Caco-2 (cell line): ENCODE results near the gene TCEANC. TPM values are rescaled to one million over a fixed set of nuclear protein-coding genes. Genes with fewer than 3 reads are reported as not detected.
"Not testable (repeated sequence)": the region's sequence is repeated elsewhere in the genome, so short reads cannot be mapped to it uniquely, and the experiment has no call there.

Source experiments
- BruUV-seq: library from RNA; stranded (reverse); fragments of 400-500 nt; replicated peaks from 2 replicates; lab custom pipeline; 2021; lab: Mats Ljungman, UMichigan
- CTCF ChIA-PET: fragments of 300-600 bp; sonication (Branson Sonifier 250); formaldehyde crosslinking; loops from one replicate; lab custom pipeline; 2022; ENCODE audit warnings: antibody characterized with exemption; lab: Charles Lee
- POLR2A ChIA-PET: fragments of 300-600 bp; sonication (Branson Sonifier 250); formaldehyde crosslinking; loops from one replicate; lab custom pipeline; 2022; ENCODE audit warnings: antibody characterized with exemption; lab: Charles Lee
- DNase-seq, 2 experiments: peaks; one replicate each; pipeline versions ENCODE4 v3.0.0 to v3.0.0-alpha.2; 2020 to 2022
- H3K27me3 ChIP-seq: replicated peaks from 2 replicates; pipeline ENCODE4 v1.6.0; 2011; ENCODE audit warnings: low read length; ENCODE audit not compliant: control insufficient read depth, insufficient read depth
- H3K36me3 ChIP-seq: 2 replicates; pipeline ENCODE4 v1.5.1; 2011; ENCODE audit warnings: low read length; ENCODE audit not compliant: control insufficient read depth, insufficient read depth
- H3K4me1 ChIP-seq: fragments of 250-450 bp; sonication (Bioruptor Pico); 2 replicates; pipeline ENCODE4 v1.5.1; 2020; ENCODE audit warnings: mild to moderate bottlenecking
- H3K4me3 ChIP-seq: 2 replicates; pipeline ENCODE4 v1.5.1; 2011; ENCODE audit warnings: low read depth, mild to moderate bottlenecking, control low read depth, low read length
- H3K9me3 ChIP-seq: fragments of 250-450 bp; sonication (Bioruptor Pico); 2 replicates; pipeline ENCODE4 v1.5.1; 2020; ENCODE audit warnings: mild to moderate bottlenecking, moderate library complexity
- H3K27ac Mint-ChIP-seq: one replicate; pipeline ENCODE4 v1.8.0; 2022; ENCODE audit warnings: mixed read lengths; ENCODE audit not compliant: unreplicated experiment
- H3K27me3 Mint-ChIP-seq: one replicate; pipeline ENCODE4 v1.8.0; 2022; ENCODE audit warnings: mixed read lengths; ENCODE audit not compliant: insufficient read depth, unreplicated experiment
- H3K36me3 Mint-ChIP-seq: one replicate; pipeline ENCODE4 v1.8.0; 2022; ENCODE audit warnings: mild to moderate bottlenecking, mixed read lengths; ENCODE audit not compliant: insufficient read depth, unreplicated experiment
- H3K4me1 Mint-ChIP-seq: one replicate; pipeline ENCODE4 v1.8.0; 2022; ENCODE audit warnings: low read depth, mixed read lengths; ENCODE audit not compliant: unreplicated experiment
- H3K4me3 Mint-ChIP-seq: one replicate; pipeline ENCODE4 v1.8.0; 2022; ENCODE audit warnings: mild to moderate bottlenecking, moderate library complexity, mixed read lengths; ENCODE audit not compliant: unreplicated experiment
- H3K9me3 Mint-ChIP-seq: one replicate; pipeline ENCODE4 v1.8.0; 2022; ENCODE audit warnings: mixed read lengths; ENCODE audit not compliant: unreplicated experiment
- intact Hi-C: fragments of 100-400 bp; cut with micrococcal nuclease; formaldehyde crosslinking; loops from one replicate; pipeline ENCODE4 v1.10.0; 2022; ENCODE audit not compliant: unreplicated experiment
- total RNA-seq: library from RNA; stranded (reverse); gene quantifications from 2 replicates; pipeline ENCODE4 v1.2.3, GENCODE V29; 2022
- TF ChIP-seq, protein P1 (sequence below), 2 experiments: fragments of 200-600 bp in 1 of 2; IDR thresholded peaks; 1 replicate in 1 of 2; 2 replicates in 1 of 2; pipeline versions ENCODE4 v1.5.1 to v1.8.0; 2011 to 2022; ENCODE audit warnings: antibody characterized with exemption in 1 of 2, control low read depth in 1 of 2, inconsistent platforms in 1 of 2, low read depth in 1 of 2, low read length in 1 of 2, mild to moderate bottlenecking in 1 of 2, moderate library complexity in 1 of 2; ENCODE audit not compliant: insufficient read depth in 1 of 2, severe bottlenecking in 1 of 2, unreplicated experiment in 1 of 2

Gene TCEANC
- total RNA-seq, 1 experiment from 2014 or later = 1.6 TPM

- no peaks in the 10 kb centered on the region for H3K4me1 Mint-ChIP-seq
- H3K4me3 Mint-ChIP-seq = no peak overlapping the region
- TF ChIP-seq, protein P1, sequence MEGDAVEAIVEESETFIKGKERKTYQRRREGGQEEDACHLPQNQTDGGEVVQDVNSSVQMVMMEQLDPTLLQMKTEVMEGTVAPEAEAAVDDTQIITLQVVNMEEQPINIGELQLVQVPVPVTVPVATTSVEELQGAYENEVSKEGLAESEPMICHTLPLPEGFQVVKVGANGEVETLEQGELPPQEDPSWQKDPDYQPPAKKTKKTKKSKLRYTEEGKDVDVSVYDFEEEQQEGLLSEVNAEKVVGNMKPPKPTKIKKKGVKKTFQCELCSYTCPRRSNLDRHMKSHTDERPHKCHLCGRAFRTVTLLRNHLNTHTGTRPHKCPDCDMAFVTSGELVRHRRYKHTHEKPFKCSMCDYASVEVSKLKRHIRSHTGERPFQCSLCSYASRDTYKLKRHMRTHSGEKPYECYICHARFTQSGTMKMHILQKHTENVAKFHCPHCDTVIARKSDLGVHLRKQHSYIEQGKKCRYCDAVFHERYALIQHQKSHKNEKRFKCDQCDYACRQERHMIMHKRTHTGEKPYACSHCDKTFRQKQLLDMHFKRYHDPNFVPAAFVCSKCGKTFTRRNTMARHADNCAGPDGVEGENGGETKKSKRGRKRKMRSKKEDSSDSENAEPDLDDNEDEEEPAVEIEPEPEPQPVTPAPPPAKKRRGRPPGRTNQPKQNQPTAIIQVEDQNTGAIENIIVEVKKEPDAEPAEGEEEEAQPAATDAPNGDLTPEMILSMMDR (IDR thresholded peaks at IDR 0.05; ENCODE audit: insufficient read depth in 1 of 2, low read depth in 1 of 2, low read length in 1 of 2, severe bottlenecking in 1 of 2, unreplicated experiment in 1 of 2) = no peak
- Histone ChIP-seq H3K4me1 (no peaks in the 10 kb centered on the region), H3K9me3 (no peaks in the 10 kb centered on the region), H3K27me3 (no peaks in the 10 kb centered on the region), H3K4me3 (no peak overlapping the region), H3K36me3 (no peaks in the 10 kb centered on the region)
- ChIA-PET CTCF (no interaction called here), POLR2A (no interaction called here)
- no peaks in the 10 kb centered on the region for H3K27me3 Mint-ChIP-seq
- no TSS peak for BruUV-seq
- intact Hi-C loops = no loop called here
- no peak overlapping the region for H3K27ac Mint-ChIP-seq
- no peaks in the 10 kb centered on the region for H3K36me3 Mint-ChIP-seq
- no peak for DNase-seq
- no peaks in the 10 kb centered on the region for H3K9me3 Mint-ChIP-seq
Measured at GRCh38 chrX:13620207-13620606, 32.7 kb upstream of the TCEANC start.

DNA sequence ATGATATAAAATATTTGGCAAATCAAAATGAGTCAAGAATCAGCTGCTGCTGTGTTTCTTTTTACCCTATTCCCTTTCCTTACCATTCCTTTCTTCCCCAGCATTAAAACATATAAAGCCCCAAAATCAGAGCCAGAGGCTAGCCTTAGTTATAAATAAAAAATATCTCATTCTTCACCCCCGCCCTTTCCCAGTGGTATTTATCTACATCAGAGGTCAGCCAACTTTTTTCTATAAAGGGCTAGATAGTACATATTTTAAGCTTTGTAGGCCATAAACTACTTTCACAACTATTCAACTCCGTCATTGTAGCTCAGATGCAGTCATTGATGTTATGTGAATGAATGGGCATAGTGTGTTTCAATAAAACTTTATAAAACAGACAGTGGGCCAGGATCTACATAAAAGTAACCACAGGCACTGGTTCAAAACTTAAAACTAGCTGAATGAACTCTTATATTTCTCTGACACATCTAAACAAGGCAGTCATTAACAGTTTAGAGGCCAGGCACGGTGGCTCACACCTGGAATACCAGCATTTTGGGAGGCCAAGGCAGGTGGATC is 30.5 kb upstream of the TCEANC start:
- no TSS peak for BruUV-seq
- no peak overlapping the region for H3K27ac Mint-ChIP-seq
- no peak overlapping the region for H3K4me3 ChIP-seq
- H3K27me3 ChIP-seq = no peaks in the 10 kb centered on the region
- H3K4me1 ChIP-seq = no peaks in the 10 kb centered on the region
- no peaks in the 10 kb centered on the region for H3K9me3 Mint-ChIP-seq
- DNase-seq = no peak
- H3K36me3 Mint-ChIP-seq = no peaks in the 10 kb centered on the region
- H3K36me3 ChIP-seq = no peaks in the 10 kb centered on the region
- TF ChIP-seq, protein P1 (IDR thresholded peaks at IDR 0.05; ENCODE audit: insufficient read depth in 1 of 2, low read depth in 1 of 2, low read length in 1 of 2, severe bottlenecking in 1 of 2, unreplicated experiment in 1 of 2) = no peak
- intact Hi-C loops = no loop called here
- H3K4me1 Mint-ChIP-seq = no peaks in the 10 kb centered on the region
- no peaks in the 10 kb centered on the region for H3K9me3 ChIP-seq
- no peak overlapping the region for H3K4me3 Mint-ChIP-seq
- ChIA-PET POLR2A (no interaction called here), CTCF (no interaction called here)
- no peaks in the 10 kb centered on the region for H3K27me3 Mint-ChIP-seq

DNA sequence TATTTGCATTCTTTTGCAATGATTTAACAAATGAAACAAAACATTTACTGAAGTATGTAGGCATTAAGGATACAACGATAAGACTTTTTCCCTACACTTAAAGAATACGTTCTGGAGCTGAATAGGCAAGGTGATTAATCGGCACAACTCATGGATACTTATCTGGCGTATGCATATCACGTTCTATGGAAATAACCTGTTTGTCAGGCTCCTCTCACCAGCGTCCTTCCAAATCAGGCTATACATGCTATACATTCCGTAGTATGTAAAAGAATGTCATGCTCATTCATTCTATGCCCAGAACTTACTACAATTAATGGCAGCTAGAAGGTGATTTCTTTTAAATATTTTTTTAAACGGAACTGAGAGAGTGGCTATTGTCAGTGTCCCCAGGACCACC is 25.6 kb upstream of the TCEANC start:
- H3K27ac Mint-ChIP-seq = no peak overlapping the region

DNA sequence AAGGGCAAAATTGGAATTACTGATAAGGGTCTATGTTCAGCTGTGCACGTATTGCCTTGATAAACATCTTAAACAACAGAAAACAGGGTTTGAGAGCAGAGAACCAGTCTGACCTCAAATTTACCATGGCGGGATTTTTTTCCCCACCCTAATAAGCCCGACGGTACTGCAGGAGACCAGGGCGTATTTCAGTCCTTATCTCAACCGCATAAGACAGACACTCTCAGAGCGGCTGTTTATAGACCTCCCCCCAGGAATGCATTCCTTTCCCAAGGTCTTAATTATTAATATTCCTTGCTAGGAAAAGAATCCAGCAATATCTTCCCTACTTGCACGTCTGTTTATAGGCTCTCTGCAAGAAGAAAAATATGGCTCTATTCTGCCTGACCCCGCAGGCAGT is 15.7 kb upstream of the TCEANC start:
- H3K27me3 Mint-ChIP-seq, H3K9me3 ChIP-seq, H3K4me1 Mint-ChIP-seq, H3K4me1 ChIP-seq, H3K27ac Mint-ChIP-seq, H3K4me3 Mint-ChIP-seq, POLR2A ChIA-PET, H3K4me3 ChIP-seq, intact Hi-C loops, BruUV-seq, DNase-seq, CTCF ChIA-PET, H3K27me3 ChIP-seq, H3K36me3 Mint-ChIP-seq, H3K36me3 ChIP-seq: not testable (repeated sequence)
- peaks cover 18% of the 10 kb centered on the region for H3K9me3 Mint-ChIP-seq

More for the DNA sequence above, 25.6 kb upstream of the TCEANC start:
- no peaks in the 10 kb centered on the region for H3K9me3 Mint-ChIP-seq
- BruUV-seq = no TSS peak
- intact Hi-C loops = no loop called here
- DNase-seq = no peak
- no peaks in the 10 kb centered on the region for H3K27me3 ChIP-seq
- CTCF ChIA-PET = no interaction called here
- H3K9me3 ChIP-seq = no peaks in the 10 kb centered on the region
- TF ChIP-seq, protein P1 (IDR thresholded peaks at IDR 0.05; ENCODE audit: insufficient read depth in 1 of 2, low read depth in 1 of 2, low read length in 1 of 2, severe bottlenecking in 1 of 2, unreplicated experiment in 1 of 2) = no peak
- no peaks in the 10 kb centered on the region for H3K27me3 Mint-ChIP-seq
- H3K4me1 ChIP-seq = no peaks in the 10 kb centered on the region
- H3K4me3 Mint-ChIP-seq = no peak overlapping the region
- no peaks in the 10 kb centered on the region for H3K36me3 ChIP-seq
- no peaks in the 10 kb centered on the region for H3K4me1 Mint-ChIP-seq
- no peaks in the 10 kb centered on the region for H3K36me3 Mint-ChIP-seq
- POLR2A ChIA-PET = no interaction called here
- H3K4me3 ChIP-seq = no peak overlapping the region
